ENCODE measurements around the gene DDIT3. TPM values are rescaled to one million over a fixed set of nuclear protein-coding genes. Genes with fewer than 3 reads are reported as not detected.
A peak's percentile ranks its signal among the peaks of the same experiment; 100 is the strongest.

The DDIT3 gene
- total and polyA plus RNA-seq, 2 of the 13 experiments (the other 11 are each of a cell fraction or from before 2014, with no cell fraction given), result 27.5 to 48.7 TPM

DNA sequence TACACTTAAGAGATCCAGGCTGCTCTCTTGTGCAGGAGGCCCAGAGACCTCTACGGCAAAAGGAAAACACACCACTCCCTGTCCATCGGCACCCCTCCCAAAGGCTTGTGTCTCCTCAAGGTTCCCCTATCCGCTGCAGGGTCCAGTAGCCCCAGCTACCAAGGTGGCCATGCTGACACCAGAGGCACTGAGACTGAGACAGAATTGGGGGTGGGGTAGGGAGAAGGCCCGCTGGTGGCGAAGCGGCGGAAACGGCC, 590 bp downstream of the DDIT3 start (continued):
- TF ChIP-seq, protein P1, sequence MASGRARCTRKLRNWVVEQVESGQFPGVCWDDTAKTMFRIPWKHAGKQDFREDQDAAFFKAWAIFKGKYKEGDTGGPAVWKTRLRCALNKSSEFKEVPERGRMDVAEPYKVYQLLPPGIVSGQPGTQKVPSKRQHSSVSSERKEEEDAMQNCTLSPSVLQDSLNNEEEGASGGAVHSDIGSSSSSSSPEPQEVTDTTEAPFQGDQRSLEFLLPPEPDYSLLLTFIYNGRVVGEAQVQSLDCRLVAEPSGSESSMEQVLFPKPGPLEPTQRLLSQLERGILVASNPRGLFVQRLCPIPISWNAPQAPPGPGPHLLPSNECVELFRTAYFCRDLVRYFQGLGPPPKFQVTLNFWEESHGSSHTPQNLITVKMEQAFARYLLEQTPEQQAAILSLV (CRISPR knock-in tag; IDR thresholded peaks at IDR 0.05; ENCODE audit: borderline replicate concordance), result no peak
- TF ChIP-seq, protein P2, sequence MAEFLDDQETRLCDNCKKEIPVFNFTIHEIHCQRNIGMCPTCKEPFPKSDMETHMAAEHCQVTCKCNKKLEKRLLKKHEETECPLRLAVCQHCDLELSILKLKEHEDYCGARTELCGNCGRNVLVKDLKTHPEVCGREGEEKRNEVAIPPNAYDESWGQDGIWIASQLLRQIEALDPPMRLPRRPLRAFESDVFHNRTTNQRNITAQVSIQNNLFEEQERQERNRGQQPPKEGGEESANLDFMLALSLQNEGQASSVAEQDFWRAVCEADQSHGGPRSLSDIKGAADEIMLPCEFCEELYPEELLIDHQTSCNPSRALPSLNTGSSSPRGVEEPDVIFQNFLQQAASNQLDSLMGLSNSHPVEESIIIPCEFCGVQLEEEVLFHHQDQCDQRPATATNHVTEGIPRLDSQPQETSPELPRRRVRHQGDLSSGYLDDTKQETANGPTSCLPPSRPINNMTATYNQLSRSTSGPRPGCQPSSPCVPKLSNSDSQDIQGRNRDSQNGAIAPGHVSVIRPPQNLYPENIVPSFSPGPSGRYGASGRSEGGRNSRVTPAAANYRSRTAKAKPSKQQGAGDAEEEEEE (CRISPR knock-in tag; IDR thresholded peaks at IDR 0.05; ENCODE audit: borderline replicate concordance), result no peak
- TF ChIP-seq ZNF326 (CRISPR knock-in tag; IDR thresholded peaks at IDR 0.05; ENCODE audit: borderline replicate concordance), result no peak
- TF ChIP-seq REPIN1 (CRISPR knock-in tag; IDR thresholded peaks at IDR 0.05; ENCODE audit: borderline replicate concordance, low read depth), result 0 out of 2 replicates have a peak, but pooled peaks have one; percentile 16
- no peak for TF ChIP-seq ZFP41 (CRISPR knock-in tag; IDR thresholded peaks at IDR 0.05; ENCODE audit: borderline replicate concordance)
- no peak for TF ChIP-seq NFKBIZ (CRISPR knock-in tag; IDR thresholded peaks at IDR 0.05)
- no peak for TF ChIP-seq ETV6 (CRISPR knock-in tag; conservative IDR thresholded peaks at IDR 0.05)
- no peak for TF ChIP-seq ELF1 (CRISPR knock-in tag; IDR thresholded peaks at IDR 0.05)
- peak; percentile 8 for TF ChIP-seq U2AF1 (optimal IDR thresholded peaks at IDR 0.05; ENCODE audit: low read depth, low read length)
- no peak; the same call in 1 of the 2 replicates for TF ChIP-seq PAF1 (CRISPR knock-in tag; IDR thresholded peaks at IDR 0.05)
- TF ChIP-seq ZNF101 (CRISPR knock-in tag; IDR thresholded peaks at IDR 0.05; ENCODE audit: borderline replicate concordance, low read depth), result no peak
- no peak for TF ChIP-seq ZNF83 (CRISPR knock-in tag; IDR thresholded peaks at IDR 0.05; ENCODE audit: borderline replicate concordance)
- TF ChIP-seq ZNF891 (CRISPR knock-in tag; IDR thresholded peaks at IDR 0.05), result no peak
- TF ChIP-seq ZNF670 (CRISPR knock-in tag; IDR thresholded peaks at IDR 0.05; ENCODE audit: borderline replicate concordance), result 0 out of 2 replicates have a peak, but pooled peaks have one; percentile 29
- TF ChIP-seq MIXL1 (CRISPR knock-in tag; IDR thresholded peaks at IDR 0.05), result no peak
- peak; percentile 70; the same call in 1 of the 2 replicates for TF ChIP-seq ZC3H4 (CRISPR knock-in tag; IDR thresholded peaks at IDR 0.05; ENCODE audit: borderline replicate concordance)
- no peak for TF ChIP-seq ZNF329 (CRISPR knock-in tag; IDR thresholded peaks at IDR 0.05; ENCODE audit: low read depth)
- no peak for TF ChIP-seq ZNF672 (CRISPR knock-in tag; IDR thresholded peaks at IDR 0.05)
- TF ChIP-seq, protein P3, sequence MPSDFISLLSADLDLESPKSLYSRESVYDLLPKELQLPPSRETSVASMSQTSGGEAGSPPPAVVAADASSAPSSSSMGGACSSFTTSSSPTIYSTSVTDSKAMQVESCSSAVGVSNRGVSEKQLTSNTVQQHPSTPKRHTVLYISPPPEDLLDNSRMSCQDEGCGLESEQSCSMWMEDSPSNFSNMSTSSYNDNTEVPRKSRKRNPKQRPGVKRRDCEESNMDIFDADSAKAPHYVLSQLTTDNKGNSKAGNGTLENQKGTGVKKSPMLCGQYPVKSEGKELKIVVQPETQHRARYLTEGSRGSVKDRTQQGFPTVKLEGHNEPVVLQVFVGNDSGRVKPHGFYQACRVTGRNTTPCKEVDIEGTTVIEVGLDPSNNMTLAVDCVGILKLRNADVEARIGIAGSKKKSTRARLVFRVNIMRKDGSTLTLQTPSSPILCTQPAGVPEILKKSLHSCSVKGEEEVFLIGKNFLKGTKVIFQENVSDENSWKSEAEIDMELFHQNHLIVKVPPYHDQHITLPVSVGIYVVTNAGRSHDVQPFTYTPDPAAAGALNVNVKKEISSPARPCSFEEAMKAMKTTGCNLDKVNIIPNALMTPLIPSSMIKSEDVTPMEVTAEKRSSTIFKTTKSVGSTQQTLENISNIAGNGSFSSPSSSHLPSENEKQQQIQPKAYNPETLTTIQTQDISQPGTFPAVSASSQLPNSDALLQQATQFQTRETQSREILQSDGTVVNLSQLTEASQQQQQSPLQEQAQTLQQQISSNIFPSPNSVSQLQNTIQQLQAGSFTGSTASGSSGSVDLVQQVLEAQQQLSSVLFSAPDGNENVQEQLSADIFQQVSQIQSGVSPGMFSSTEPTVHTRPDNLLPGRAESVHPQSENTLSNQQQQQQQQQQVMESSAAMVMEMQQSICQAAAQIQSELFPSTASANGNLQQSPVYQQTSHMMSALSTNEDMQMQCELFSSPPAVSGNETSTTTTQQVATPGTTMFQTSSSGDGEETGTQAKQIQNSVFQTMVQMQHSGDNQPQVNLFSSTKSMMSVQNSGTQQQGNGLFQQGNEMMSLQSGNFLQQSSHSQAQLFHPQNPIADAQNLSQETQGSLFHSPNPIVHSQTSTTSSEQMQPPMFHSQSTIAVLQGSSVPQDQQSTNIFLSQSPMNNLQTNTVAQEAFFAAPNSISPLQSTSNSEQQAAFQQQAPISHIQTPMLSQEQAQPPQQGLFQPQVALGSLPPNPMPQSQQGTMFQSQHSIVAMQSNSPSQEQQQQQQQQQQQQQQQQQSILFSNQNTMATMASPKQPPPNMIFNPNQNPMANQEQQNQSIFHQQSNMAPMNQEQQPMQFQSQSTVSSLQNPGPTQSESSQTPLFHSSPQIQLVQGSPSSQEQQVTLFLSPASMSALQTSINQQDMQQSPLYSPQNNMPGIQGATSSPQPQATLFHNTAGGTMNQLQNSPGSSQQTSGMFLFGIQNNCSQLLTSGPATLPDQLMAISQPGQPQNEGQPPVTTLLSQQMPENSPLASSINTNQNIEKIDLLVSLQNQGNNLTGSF (CRISPR knock-in tag; IDR thresholded peaks at IDR 0.05), result no peak
- TF ChIP-seq, protein P4, sequence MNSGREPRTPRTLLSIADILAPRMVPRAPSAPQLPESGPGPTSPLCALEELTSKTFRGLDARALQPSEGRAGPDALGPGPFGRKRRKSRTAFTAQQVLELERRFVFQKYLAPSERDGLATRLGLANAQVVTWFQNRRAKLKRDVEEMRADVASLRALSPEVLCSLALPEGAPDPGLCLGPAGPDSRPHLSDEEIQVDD (CRISPR knock-in tag; IDR thresholded peaks at IDR 0.05; ENCODE audit: borderline replicate concordance), result no peak
- TF ChIP-seq ZNF558 (CRISPR knock-in tag; IDR thresholded peaks at IDR 0.05; ENCODE audit: borderline replicate concordance), result 0 out of 2 replicates have a peak, but pooled peaks have one; percentile 12
- TF ChIP-seq, protein P5, sequence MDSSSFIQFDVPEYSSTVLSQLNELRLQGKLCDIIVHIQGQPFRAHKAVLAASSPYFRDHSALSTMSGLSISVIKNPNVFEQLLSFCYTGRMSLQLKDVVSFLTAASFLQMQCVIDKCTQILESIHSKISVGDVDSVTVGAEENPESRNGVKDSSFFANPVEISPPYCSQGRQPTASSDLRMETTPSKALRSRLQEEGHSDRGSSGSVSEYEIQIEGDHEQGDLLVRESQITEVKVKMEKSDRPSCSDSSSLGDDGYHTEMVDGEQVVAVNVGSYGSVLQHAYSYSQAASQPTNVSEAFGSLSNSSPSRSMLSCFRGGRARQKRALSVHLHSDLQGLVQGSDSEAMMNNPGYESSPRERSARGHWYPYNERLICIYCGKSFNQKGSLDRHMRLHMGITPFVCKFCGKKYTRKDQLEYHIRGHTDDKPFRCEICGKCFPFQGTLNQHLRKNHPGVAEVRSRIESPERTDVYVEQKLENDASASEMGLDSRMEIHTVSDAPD (CRISPR knock-in tag; IDR thresholded peaks at IDR 0.05), result no peak

All from HepG2 (cell line).